Measurements from ENCODE around the gene MRFAP1L1.

Gene MRFAP1L1

GRCh38 chr4:6706173-6706572 lies 3.5 kb downstream of the MRFAP1L1 start:
- POLR2A ChIA-PET, result interaction anchor here (1.3 to 5.0 kb wide), 3 partner anchors 10 to 72 kb away, joined by 4 to 62 read pairs (median 9); partner anchors contain the start of gene BLOC1S4
- DNase-seq (ENCODE audit: extremely low spot score), result no peak
- no peak for TF ChIP-seq ELF4 (IDR thresholded peaks at IDR 0.05)
- no peak for TF ChIP-seq ZNF384 (IDR thresholded peaks at IDR 0.05)
- no peak for TF ChIP-seq HDGF (IDR thresholded peaks at IDR 0.05; ENCODE audit: borderline replicate concordance)
- TF ChIP-seq LEF1 (IDR thresholded peaks at IDR 0.05; ENCODE audit: borderline replicate concordance), result no peak
- TF ChIP-seq SP1 (IDR thresholded peaks at IDR 0.05), result no peak
- no peak for TF ChIP-seq TARDBP (IDR thresholded peaks at IDR 0.05)
- TF ChIP-seq BHLHE40 (IDR thresholded peaks at IDR 0.05; ENCODE audit: borderline replicate concordance), result no peak
- no peak for TF ChIP-seq ARNT (IDR thresholded peaks at IDR 0.05)
- no peak for TF ChIP-seq L3MBTL2 (conservative IDR thresholded peaks at IDR 0.05)
- no peak for TF ChIP-seq FOXK2 (IDR thresholded peaks at IDR 0.05)
- no peak for TF ChIP-seq FOXM1 (IDR thresholded peaks at IDR 0.05; ENCODE audit: borderline replicate concordance)
- TF ChIP-seq SUZ12 (IDR thresholded peaks at IDR 0.05), result no peak
- TF ChIP-seq PKNOX1 (IDR thresholded peaks at IDR 0.05), result no peak
- TF ChIP-seq NFRKB (IDR thresholded peaks at IDR 0.05), result no peak
- no peak for TF ChIP-seq FOXA1 (IDR thresholded peaks at IDR 0.05)
- no peak for TF ChIP-seq CTBP1 (IDR thresholded peaks at IDR 0.05; ENCODE audit: borderline replicate concordance)
- CTCF ChIA-PET, result interaction anchor here (0.7 to 0.9 kb wide), 2 partner anchors 31 to 374 kb away, joined by 3 read pairs; no protein-coding TSS in a partner anchor

- no peak for TF ChIP-seq FOXK2 (IDR thresholded peaks at IDR 0.05)
- no peak for TF ChIP-seq ELF4 (IDR thresholded peaks at IDR 0.05)
- no peak for TF ChIP-seq HDGF (IDR thresholded peaks at IDR 0.05; ENCODE audit: borderline replicate concordance)
- no peak for TF ChIP-seq ZNF384 (IDR thresholded peaks at IDR 0.05)
- no peak for TF ChIP-seq FOXM1 (IDR thresholded peaks at IDR 0.05; ENCODE audit: borderline replicate concordance)
- TF ChIP-seq BHLHE40 (IDR thresholded peaks at IDR 0.05; ENCODE audit: borderline replicate concordance), result no peak
- TF ChIP-seq NFRKB (IDR thresholded peaks at IDR 0.05), result no peak
- no peak for TF ChIP-seq L3MBTL2 (conservative IDR thresholded peaks at IDR 0.05)
- no peak for TF ChIP-seq CTBP1 (IDR thresholded peaks at IDR 0.05; ENCODE audit: borderline replicate concordance)
- TF ChIP-seq TARDBP (IDR thresholded peaks at IDR 0.05), result no peak
- ChIA-PET POLR2A (interaction anchor here (2.8 to 5.0 kb wide), 2 partner anchors 11 to 30 kb away, joined by 9 to 62 read pairs; partner anchors contain the start of gene BLOC1S4), CTCF (no interaction called here)
- no peak for DNase-seq (ENCODE audit: extremely low spot score)
Measured at GRCh38 chr4:6705646-6706045, 4.0 kb downstream of the MRFAP1L1 start.

GRCh38 chr4:6703786-6704185 lies 5.9 kb downstream of the MRFAP1L1 start:
- TF ChIP-seq ZNF384 (IDR thresholded peaks at IDR 0.05) (no peak), FOXK2 (IDR thresholded peaks at IDR 0.05) (no peak), FOXM1 (IDR thresholded peaks at IDR 0.05; ENCODE audit: borderline replicate concordance) (no peak), SUZ12 (IDR thresholded peaks at IDR 0.05) (no peak), CTBP1 (IDR thresholded peaks at IDR 0.05; ENCODE audit: borderline replicate concordance) (no peak), ELF4 (IDR thresholded peaks at IDR 0.05) (no peak), L3MBTL2 (conservative IDR thresholded peaks at IDR 0.05) (no peak)
- ChIA-PET CTCF (interaction anchor here (0.7 kb wide), 1 partner anchor 12 kb away, joined by 3 read pairs; the partner anchor contains the start of gene BLOC1S4), POLR2A (interaction anchor here (1.2 to 1.4 kb wide), 2 partner anchors 12 to 30 kb away, joined by 3 to 5 read pairs; partner anchors contain the start of gene BLOC1S4)
- no peak for DNase-seq (ENCODE audit: extremely low spot score)

- POLR2A ChIA-PET, result interaction anchor here (0.7 to 1.0 kb wide), 2 partner anchors 14 to 29 kb away, joined by 3 read pairs; partner anchors contain the start of gene BLOC1S4
- TF ChIP-seq HDGF (IDR thresholded peaks at IDR 0.05; ENCODE audit: borderline replicate concordance) (no peak), FOXA1 (IDR thresholded peaks at IDR 0.05) (no peak), CTBP1 (IDR thresholded peaks at IDR 0.05; ENCODE audit: borderline replicate concordance) (no peak), TARDBP (IDR thresholded peaks at IDR 0.05) (no peak), BHLHE40 (IDR thresholded peaks at IDR 0.05; ENCODE audit: borderline replicate concordance) (no peak), SUZ12 (IDR thresholded peaks at IDR 0.05) (no peak), ELF4 (IDR thresholded peaks at IDR 0.05) (no peak), FOXM1 (IDR thresholded peaks at IDR 0.05; ENCODE audit: borderline replicate concordance) (no peak), ARNT (IDR thresholded peaks at IDR 0.05) (no peak), L3MBTL2 (conservative IDR thresholded peaks at IDR 0.05) (no peak), LEF1 (IDR thresholded peaks at IDR 0.05; ENCODE audit: borderline replicate concordance) (no peak), ZNF384 (IDR thresholded peaks at IDR 0.05) (no peak), FOXK2 (IDR thresholded peaks at IDR 0.05) (no peak), SP1 (IDR thresholded peaks at IDR 0.05) (no peak), NFRKB (IDR thresholded peaks at IDR 0.05) (no peak), PKNOX1 (IDR thresholded peaks at IDR 0.05) (no peak)
- CTCF ChIA-PET, result no interaction called here
- no peak for DNase-seq (ENCODE audit: extremely low spot score)
Measured at GRCh38 chr4:6702761-6703160, 6.9 kb downstream of the MRFAP1L1 start.

- peak; percentile 71 for DNase-seq (ENCODE audit: extremely low spot score)
- ChIA-PET CTCF (interaction anchor here (0.6 to 1.2 kb wide), 8 partner anchors 9 to 226 kb away, joined by 3 to 7 read pairs (median 4); partner anchors contain the start of gene MAN2B2), POLR2A (interaction anchor here (1.1 to 1.3 kb wide), 2 partner anchors 8 to 28 kb away, joined by 3 to 4 read pairs; partner anchors contain the start of gene MRFAP1L1)
- TF ChIP-seq SP1 (IDR thresholded peaks at IDR 0.05) (no peak), L3MBTL2 (conservative IDR thresholded peaks at IDR 0.05) (no peak), ARNT (IDR thresholded peaks at IDR 0.05) (no peak), LEF1 (IDR thresholded peaks at IDR 0.05; ENCODE audit: borderline replicate concordance) (no peak), SUZ12 (IDR thresholded peaks at IDR 0.05) (no peak), FOXK2 (IDR thresholded peaks at IDR 0.05) (no peak), CTBP1 (IDR thresholded peaks at IDR 0.05; ENCODE audit: borderline replicate concordance) (no peak), ZNF384 (IDR thresholded peaks at IDR 0.05) (no peak), TARDBP (IDR thresholded peaks at IDR 0.05) (no peak), FOXA1 (IDR thresholded peaks at IDR 0.05) (no peak), BHLHE40 (IDR thresholded peaks at IDR 0.05; ENCODE audit: borderline replicate concordance) (no peak), ELF4 (IDR thresholded peaks at IDR 0.05) (no peak), HDGF (IDR thresholded peaks at IDR 0.05; ENCODE audit: borderline replicate concordance) (no peak), PKNOX1 (IDR thresholded peaks at IDR 0.05) (no peak), FOXM1 (IDR thresholded peaks at IDR 0.05; ENCODE audit: borderline replicate concordance) (no peak), NFRKB (IDR thresholded peaks at IDR 0.05) (no peak)
Measured at GRCh38 chr4:6701371-6701770, 8.3 kb downstream of the MRFAP1L1 start.

Measured in HEK293T (cell line).